GM18508 (cell line): ENCODE data around the gene OR2AT4.
"Not testable (repeated sequence)": the region's sequence is repeated elsewhere in the genome, so short reads cannot be mapped to it uniquely, and the experiment has no call there.

Experiments used
- ATAC-seq: cut with Tn5 transposase; IDR thresholded peaks from one replicate; pipeline ENCODE4 v1.9.1; 2021; ENCODE audit warnings: moderate number of reproducible peaks; ENCODE audit not compliant: insufficient read depth, unreplicated experiment

The OR2AT4 gene

GRCh38 chr11:75072582-75072981 is 24.1 kb downstream of the OR2AT4 start:
- no peak for ATAC-seq

GRCh38 chr11:75069473-75069872 is 27.2 kb downstream of the OR2AT4 start:
- ATAC-seq, result no peak

- ATAC-seq, result no peak
Observed at GRCh38 chr11:75068993-75069392, 27.7 kb downstream of the OR2AT4 start.

GRCh38 chr11:75068559-75068958 is 28.1 kb downstream of the OR2AT4 start:
- no peak for ATAC-seq

GRCh38 chr11:75066061-75066460 is 30.6 kb downstream of the OR2AT4 start:
- no peak for ATAC-seq

GRCh38 chr11:75063741-75064314 is 32.8 kb downstream of the OR2AT4 start:
- no peak for ATAC-seq

- no peak for ATAC-seq
Observed at GRCh38 chr11:75059299-75059698, 37.4 kb downstream of the OR2AT4 start.

- no peak for ATAC-seq
Observed at GRCh38 chr11:75056814-75057213, 39.9 kb downstream of the OR2AT4 start.

GRCh38 chr11:75055511-75055910 is 41.2 kb downstream of the OR2AT4 start:
- ATAC-seq, result no peak

GRCh38 chr11:75052457-75052856 is 44.2 kb downstream of the OR2AT4 start:
- no peak for ATAC-seq

GRCh38 chr11:75051043-75051442 is 45.6 kb downstream of the OR2AT4 start:
- no peak for ATAC-seq

- ATAC-seq, result no peak
Observed at GRCh38 chr11:75050516-75050915, 46.2 kb downstream of the OR2AT4 start.

GRCh38 chr11:75049501-75050266 is 47.0 kb downstream of the OR2AT4 start:
- not testable (repeated sequence) for ATAC-seq

GRCh38 chr11:75047191-75047590 is 49.5 kb downstream of the OR2AT4 start:
- no peak for ATAC-seq

GRCh38 chr11:75046668-75047067 is 50.0 kb downstream of the OR2AT4 start:
- ATAC-seq, result not testable (repeated sequence)

- not testable (repeated sequence) for ATAC-seq
Observed at GRCh38 chr11:75044381-75045170, 52.1 kb downstream of the OR2AT4 start.

- not testable (repeated sequence) for ATAC-seq
Observed at GRCh38 chr11:75041821-75042220, 54.9 kb downstream of the OR2AT4 start.

- ATAC-seq, result no peak
Observed at GRCh38 chr11:75041263-75041662, 55.4 kb downstream of the OR2AT4 start.

- ATAC-seq, result no peak
Observed at GRCh38 chr11:75040167-75040770, 56.4 kb downstream of the OR2AT4 start.

- no peak for ATAC-seq
Observed at GRCh38 chr11:75035911-75036565, 60.6 kb downstream of the OR2AT4 start.
